Measurements from ENCODE around the gene HDAC7. TPM values are rescaled to one million over a fixed set of nuclear protein-coding genes. Genes with fewer than 3 reads are reported as not detected.
A peak's percentile ranks its signal among the peaks of the same experiment; 100 is the strongest.

HDAC7 gene
- total RNA-seq, result 10 to 100 TPM; 21.4 to 27.8 (median 23.5) TPM
- polyA plus RNA-seq, result 10 to 100 TPM; 11.0 to 25.2 (median 13.6) TPM
- long read RNA-seq, donor 1, partial matches to known transcripts, result 10 of 16 reads
- long read RNA-seq, donor 1, other reads (novel, unspliced or antisense), result 6 of 16 reads
- long read RNA-seq, donor 2, partial matches to known transcripts, result 27 of 35 reads
- long read RNA-seq, donor 2, other reads (novel, unspliced or antisense), result 8 of 35 reads

- intact Hi-C loops (cut with DNase I), result no loop called here
- DNase-seq, result peak; percentile 91 to 92
- 1 to 2% (median 1%) methylated on average over 36 to 58 of the region's 58 CpGs for WGBS, 3 donors
- Histone ChIP-seq H3K27me3 (ENCODE audit: insufficient read depth in 3 of 3, low read length in 2 of 3) (no peaks in the 10 kb centered on the region), H3K4me3 (peak within 1 kb of the TSS; percentile 80), H3K36me3 (ENCODE audit: insufficient read depth in 1 of 2, low read depth in 1 of 2) (no peaks in the 10 kb centered on the region), H3K9me3 (no peaks in the 10 kb centered on the region), H3K27ac (peak within 1 kb of the TSS; percentile 91), H3K4me1 (peaks cover 37% of the 10 kb centered on the region)
- TF ChIP-seq CTCF (IDR thresholded peaks at IDR 0.05), result no peak
- ATAC-seq, result peak; percentile 71 to 78 (median 75)
These were observed at the start of gene HDAC7 for GRCh38 chr12:47819896-47820630. HDAC7 (minus strand) TSS chr12:47819903; CDS start chr12:47819785, 118 bp downstream.

DNA sequence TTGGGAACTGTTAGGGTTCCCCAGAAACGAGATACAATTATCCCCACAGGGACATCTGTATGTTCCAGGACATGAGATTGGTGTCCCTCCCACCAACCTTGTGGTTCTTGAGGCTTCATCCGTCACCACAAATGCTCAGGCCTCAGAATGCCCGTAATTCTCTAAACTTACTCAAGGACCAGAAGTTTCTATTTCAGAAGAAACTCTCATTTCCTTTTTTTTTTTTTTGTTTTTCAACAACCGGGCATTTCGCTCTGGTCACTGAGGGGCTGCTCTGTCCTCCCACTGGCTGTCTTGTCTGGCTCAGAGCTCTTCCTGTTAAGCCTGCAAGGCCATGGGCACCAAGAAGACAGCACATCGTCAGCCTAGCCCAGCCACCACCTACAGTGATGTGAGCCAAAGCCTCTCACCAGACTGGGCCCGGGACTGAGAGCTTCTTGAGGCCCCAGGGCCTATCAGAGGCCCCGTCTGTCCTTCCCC lies 48.9 kb upstream of the HDAC7 start:
- H3K36me3 ChIP-seq (ENCODE audit: insufficient read depth in 1 of 2, low read depth in 1 of 2), result no peaks in the 10 kb centered on the region
- H3K27ac ChIP-seq, result no peak overlapping the region
- no peaks in the 10 kb centered on the region for H3K9me3 ChIP-seq
- H3K4me3 ChIP-seq, result no peak overlapping the region
- H3K27me3 ChIP-seq (ENCODE audit: insufficient read depth in 3 of 3, low read length in 2 of 3), result no peaks in the 10 kb centered on the region
- DNase-seq (no peak), ATAC-seq (no peak)
- intact Hi-C loops (cut with DNase I), result loop anchor here in 1 of 2 donors (5.0 kb wide), 1 partner anchor 84 kb away; no protein-coding TSS in a partner anchor
- peaks cover 18% of the 10 kb centered on the region for H3K4me1 ChIP-seq
- WGBS, 3 donors, result 68 to 83% (median 77%) methylated on average over 8 of the region's 8 CpGs
- TF ChIP-seq CTCF (IDR thresholded peaks at IDR 0.05), result no peak

DNA sequence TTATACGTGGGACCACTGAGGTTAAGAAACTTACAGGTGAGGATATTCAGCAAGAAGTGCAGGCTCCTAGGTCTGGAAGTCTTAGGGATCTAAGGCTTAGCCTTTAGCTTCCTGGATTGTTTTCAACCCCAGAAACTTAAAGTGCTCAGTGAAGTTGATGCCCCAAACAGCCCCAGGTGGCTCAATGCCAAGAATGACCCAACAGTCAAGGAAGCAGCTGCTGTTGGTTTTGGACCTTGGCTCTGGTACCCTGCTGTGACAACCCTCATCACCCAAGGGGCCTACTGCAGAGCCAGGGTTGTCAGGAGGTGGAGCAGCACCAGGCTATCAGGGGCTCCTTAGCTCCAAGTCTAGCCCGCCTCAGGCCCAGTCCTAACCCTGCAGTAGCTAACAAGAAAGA lies 48.3 kb upstream of the HDAC7 start:
- Histone ChIP-seq H3K36me3 (ENCODE audit: insufficient read depth in 1 of 2, low read depth in 1 of 2) (no peaks in the 10 kb centered on the region), H3K9me3 (no peaks in the 10 kb centered on the region), H3K4me3 (no peak overlapping the region), H3K27me3 (ENCODE audit: insufficient read depth in 3 of 3, low read length in 2 of 3) (no peaks in the 10 kb centered on the region), H3K4me1 (peaks cover 18% of the 10 kb centered on the region), H3K27ac (no peak overlapping the region)
- no peak for TF ChIP-seq CTCF (IDR thresholded peaks at IDR 0.05)
- WGBS, 3 donors, result 73 to 80% (median 76%) methylated on average over 2 of the region's 2 CpGs
- ATAC-seq (no peak), DNase-seq (peak; percentile 36 to 39)
- intact Hi-C loops (cut with DNase I), result loop anchor here in 1 of 2 donors (5.0 kb wide), 1 partner anchor 84 kb away; no protein-coding TSS in a partner anchor

GRCh38 chr12:47867495-47867941 lies 47.8 kb upstream of the HDAC7 start:
- peak in 1 of 2 donors; percentile 48 for DNase-seq
- no peak for ATAC-seq
- WGBS, 3 donors, result 59 to 81% (median 70%) methylated on average over 4 of the region's 4 CpGs
- no peak for TF ChIP-seq CTCF (IDR thresholded peaks at IDR 0.05)
- intact Hi-C loops (cut with DNase I), result loop anchor here in 1 of 2 donors (5.0 kb wide), 1 partner anchor 85 kb away; no protein-coding TSS in a partner anchor
- Histone ChIP-seq H3K9me3 (no peaks in the 10 kb centered on the region), H3K4me3 (no peak overlapping the region), H3K36me3 (ENCODE audit: insufficient read depth in 1 of 2, low read depth in 1 of 2) (no peaks in the 10 kb centered on the region), H3K27ac (no peak overlapping the region), H3K4me1 (peaks cover 18% of the 10 kb centered on the region), H3K27me3 (ENCODE audit: insufficient read depth in 3 of 3, low read length in 2 of 3) (no peaks in the 10 kb centered on the region)
